ENCODE measurements around the gene ZNF775. TPM values are rescaled to one million over a fixed set of nuclear protein-coding genes. Genes with fewer than 3 reads are reported as not detected.

Gene ZNF775
- total RNA-seq, 2 experiments from 2014 or later, result 4.7 to 4.9 TPM

DNA sequence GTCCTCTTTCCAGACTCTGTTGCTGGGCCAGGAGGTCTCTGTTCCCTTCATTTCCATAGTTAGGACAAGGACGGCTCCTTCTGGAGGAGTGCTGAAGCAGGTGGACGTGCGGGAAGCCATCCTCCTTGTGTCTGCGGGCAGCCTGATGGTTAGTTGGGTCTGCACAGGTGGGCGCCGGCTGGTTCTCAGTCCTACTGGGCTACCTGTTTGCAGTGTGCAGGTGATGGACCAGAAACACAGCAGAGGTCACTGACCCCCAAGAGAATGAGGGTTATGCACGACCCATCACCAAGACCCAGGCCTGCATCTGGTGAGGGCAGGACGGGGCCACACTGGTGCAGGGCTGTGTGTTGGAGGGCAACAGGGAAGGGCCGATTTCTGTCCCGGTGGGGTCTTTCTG, 45.5 kb upstream of the ZNF775 start:
- H3K36me3 Mint-ChIP-seq (ENCODE audit: low read depth), result peaks cover 8% of the 10 kb centered on the region
- no peaks in the 10 kb centered on the region for H3K27me3 Mint-ChIP-seq
- H3K4me1 Mint-ChIP-seq (ENCODE audit: low read depth), result no peaks in the 10 kb centered on the region
- ATAC-seq (no peak), DNase-seq (no peak)
- CTCF ChIA-PET, result no interaction called here
- TF ChIP-seq, protein P1, sequence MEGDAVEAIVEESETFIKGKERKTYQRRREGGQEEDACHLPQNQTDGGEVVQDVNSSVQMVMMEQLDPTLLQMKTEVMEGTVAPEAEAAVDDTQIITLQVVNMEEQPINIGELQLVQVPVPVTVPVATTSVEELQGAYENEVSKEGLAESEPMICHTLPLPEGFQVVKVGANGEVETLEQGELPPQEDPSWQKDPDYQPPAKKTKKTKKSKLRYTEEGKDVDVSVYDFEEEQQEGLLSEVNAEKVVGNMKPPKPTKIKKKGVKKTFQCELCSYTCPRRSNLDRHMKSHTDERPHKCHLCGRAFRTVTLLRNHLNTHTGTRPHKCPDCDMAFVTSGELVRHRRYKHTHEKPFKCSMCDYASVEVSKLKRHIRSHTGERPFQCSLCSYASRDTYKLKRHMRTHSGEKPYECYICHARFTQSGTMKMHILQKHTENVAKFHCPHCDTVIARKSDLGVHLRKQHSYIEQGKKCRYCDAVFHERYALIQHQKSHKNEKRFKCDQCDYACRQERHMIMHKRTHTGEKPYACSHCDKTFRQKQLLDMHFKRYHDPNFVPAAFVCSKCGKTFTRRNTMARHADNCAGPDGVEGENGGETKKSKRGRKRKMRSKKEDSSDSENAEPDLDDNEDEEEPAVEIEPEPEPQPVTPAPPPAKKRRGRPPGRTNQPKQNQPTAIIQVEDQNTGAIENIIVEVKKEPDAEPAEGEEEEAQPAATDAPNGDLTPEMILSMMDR (IDR thresholded peaks at IDR 0.05), result no peak
- intact Hi-C loops (cut with micrococcal nuclease), result no loop called here
- no peaks in the 10 kb centered on the region for H3K9me3 Mint-ChIP-seq
- POLR2A ChIA-PET, result no interaction called here
- H3K4me3 Mint-ChIP-seq, result no peak overlapping the region
- H3K27ac Mint-ChIP-seq, result no peak overlapping the region

- peaks cover under 1% of the 10 kb centered on the region for H3K4me1 Mint-ChIP-seq (ENCODE audit: low read depth)
- H3K27me3 Mint-ChIP-seq, result no peaks in the 10 kb centered on the region
- TF ChIP-seq, protein P1 (IDR thresholded peaks at IDR 0.05), result no peak
- H3K4me3 Mint-ChIP-seq, result no peak overlapping the region
- peaks cover 4% of the 10 kb centered on the region for H3K36me3 Mint-ChIP-seq (ENCODE audit: low read depth)
- H3K9me3 Mint-ChIP-seq, result no peaks in the 10 kb centered on the region
- ChIA-PET POLR2A (no interaction called here), CTCF (no interaction called here)
- no peak overlapping the region for H3K27ac Mint-ChIP-seq
- ATAC-seq (no peak), DNase-seq (no peak)
- intact Hi-C loops (cut with micrococcal nuclease), result no loop called here
Observed at GRCh38 chr7:150334108-150334507, 45.0 kb upstream of the ZNF775 start.

- no peak for ATAC-seq
- Mint-ChIP-seq H3K36me3 (ENCODE audit: low read depth) (peaks cover 2% of the 10 kb centered on the region), H3K4me3 (no peak overlapping the region), H3K27me3 (peaks cover 3% of the 10 kb centered on the region), H3K4me1 (ENCODE audit: low read depth) (peaks cover 11% of the 10 kb centered on the region), H3K27ac (no peak overlapping the region), H3K9me3 (no peaks in the 10 kb centered on the region)
- POLR2A ChIA-PET, result no interaction called here
- TF ChIP-seq, protein P1 (IDR thresholded peaks at IDR 0.05), result no peak
- intact Hi-C loops (cut with micrococcal nuclease), result no loop called here
- no peak for DNase-seq
- CTCF ChIA-PET, result no interaction called here
Observed at GRCh38 chr7:150335108-150335773, 43.9 kb upstream of the ZNF775 start.

DNA sequence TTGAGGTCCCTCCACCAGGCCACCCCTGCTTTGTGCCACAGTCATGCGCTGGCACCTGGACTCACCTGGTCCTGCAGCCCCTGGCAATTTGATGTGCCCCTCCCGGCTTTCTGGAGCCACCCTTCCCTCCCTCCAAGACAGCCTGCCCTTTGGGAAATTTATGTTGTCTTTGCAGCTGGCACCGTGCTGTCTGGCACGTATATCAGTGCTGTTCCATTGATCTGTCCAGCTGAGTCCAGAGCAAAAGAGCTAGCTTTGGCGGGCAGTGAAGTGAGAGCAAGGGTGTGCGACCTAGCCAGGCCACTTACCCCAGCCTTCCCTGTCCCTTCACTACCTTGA, 43.4 kb upstream of the ZNF775 start:
- TF ChIP-seq, protein P1 (IDR thresholded peaks at IDR 0.05), result no peak
- no peak for ATAC-seq
- intact Hi-C loops (cut with micrococcal nuclease), result no loop called here
- Mint-ChIP-seq H3K36me3 (ENCODE audit: low read depth) (peaks cover 2% of the 10 kb centered on the region), H3K4me3 (no peak overlapping the region), H3K27ac (no peak overlapping the region), H3K27me3 (peaks cover 5% of the 10 kb centered on the region), H3K4me1 (ENCODE audit: low read depth) (peaks cover 12% of the 10 kb centered on the region), H3K9me3 (no peaks in the 10 kb centered on the region)
- DNase-seq, result no peak
- POLR2A ChIA-PET, result no interaction called here
- CTCF ChIA-PET, result no interaction called here

GRCh38 chr7:150336746-150337145, 42.4 kb upstream of the ZNF775 start:
- intact Hi-C loops (cut with micrococcal nuclease), result no loop called here
- no peak for DNase-seq
- Mint-ChIP-seq H3K4me1 (ENCODE audit: low read depth) (peaks cover 12% of the 10 kb centered on the region), H3K36me3 (ENCODE audit: low read depth) (peaks cover 2% of the 10 kb centered on the region), H3K27ac (no peak overlapping the region), H3K4me3 (no peak overlapping the region), H3K9me3 (no peaks in the 10 kb centered on the region), H3K27me3 (peaks cover 9% of the 10 kb centered on the region)
- TF ChIP-seq, protein P1 (IDR thresholded peaks at IDR 0.05), result no peak
- CTCF ChIA-PET, result no interaction called here
- no peak for ATAC-seq
- POLR2A ChIA-PET, result interaction anchor here (0.7 to 1.5 kb wide), 2 partner anchors 11 to 13 kb away, joined by 3 read pairs; partner anchors contain the start of genes ACTR3C and LRRC61
